ENCODE data around the gene HCN2. TPM values are rescaled to one million over a fixed set of nuclear protein-coding genes. Genes with fewer than 3 reads are reported as not detected.
A peak's percentile ranks its signal among the peaks of the same experiment; 100 is the strongest.

The HCN2 gene
- total RNA-seq, 2 donors from 2014 or later, result 0.15 to 0.75 TPM

DNA sequence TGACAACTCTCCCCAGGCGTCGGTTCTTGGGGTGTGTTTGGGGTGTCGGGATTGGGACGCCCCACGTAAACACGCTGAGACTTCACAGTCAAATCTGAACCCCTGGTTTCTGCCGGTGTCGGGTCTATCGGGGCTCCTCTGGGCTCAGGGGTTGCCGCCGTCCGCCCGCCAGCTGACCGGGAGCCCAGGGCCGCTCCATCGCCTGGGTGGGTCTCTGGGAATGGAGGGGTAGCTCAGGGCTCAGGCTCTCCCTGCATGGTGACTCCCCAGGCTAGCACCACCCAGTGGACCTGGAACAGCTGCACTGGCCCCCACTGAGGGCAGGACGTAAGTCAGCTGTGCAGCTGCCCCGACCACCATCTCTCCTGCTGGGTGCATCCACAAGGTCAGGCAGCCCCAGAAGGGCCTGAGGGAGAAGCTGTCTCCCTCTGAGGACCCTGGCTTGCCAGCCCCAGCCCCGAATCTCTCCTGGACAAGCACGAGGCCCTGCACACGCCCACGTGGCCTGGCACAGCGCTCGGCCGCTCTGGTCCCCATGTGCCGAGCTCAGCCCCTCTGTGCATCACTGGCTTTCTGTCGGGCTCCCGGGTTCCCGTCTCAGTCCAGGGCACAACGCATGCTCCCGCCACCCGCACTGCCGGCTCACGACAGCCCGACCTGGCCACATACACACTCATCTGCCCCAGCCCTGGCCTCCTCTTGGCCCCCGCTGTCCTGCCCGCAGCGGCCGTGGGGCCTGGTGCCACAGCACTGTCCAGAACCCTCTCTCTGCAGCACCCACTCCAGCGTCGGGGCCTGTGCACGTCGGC is 67.3 kb downstream of the HCN2 start:
- no peak for DNase-seq
- H3K4me1 Mint-ChIP-seq, result peaks cover 16% of the 10 kb centered on the region
- Histone ChIP-seq H3K27ac (ENCODE audit: low read depth, low read length) (no peak overlapping the region), H3K36me3 (ENCODE audit: control insufficient read depth, insufficient read depth, low read length) (peaks cover 15% of the 10 kb centered on the region), H3K9ac (ENCODE audit: extremely low read depth, low read length, poor library complexity, severe bottlenecking) (no peak overlapping the region), H3K4me3 (ENCODE audit: low read length) (no peak overlapping the region), H3K4me1 (ENCODE audit: control insufficient read depth, insufficient read depth, low read length) (no peaks in the 10 kb centered on the region), H3K27me3 (ENCODE audit: control insufficient read depth, insufficient read depth, low read length, poor library complexity, severe bottlenecking) (no peaks in the 10 kb centered on the region), H3K9me3 (ENCODE audit: control insufficient read depth, low read length) (no peaks in the 10 kb centered on the region)
- peaks cover 3% of the 10 kb centered on the region for H3K36me3 Mint-ChIP-seq (ENCODE audit: low read depth)
- 95% methylated on average over 29 to 43 of the region's 43 CpGs for WGBS, 2 experiments (ENCODE audit: insufficient coverage in 1 of 2, insufficient read length in 1 of 2)
- no peaks in the 10 kb centered on the region for H3K9me3 Mint-ChIP-seq
- H3K27ac Mint-ChIP-seq, result peak overlapping the region; percentile 52
- TF ChIP-seq, protein P1, sequence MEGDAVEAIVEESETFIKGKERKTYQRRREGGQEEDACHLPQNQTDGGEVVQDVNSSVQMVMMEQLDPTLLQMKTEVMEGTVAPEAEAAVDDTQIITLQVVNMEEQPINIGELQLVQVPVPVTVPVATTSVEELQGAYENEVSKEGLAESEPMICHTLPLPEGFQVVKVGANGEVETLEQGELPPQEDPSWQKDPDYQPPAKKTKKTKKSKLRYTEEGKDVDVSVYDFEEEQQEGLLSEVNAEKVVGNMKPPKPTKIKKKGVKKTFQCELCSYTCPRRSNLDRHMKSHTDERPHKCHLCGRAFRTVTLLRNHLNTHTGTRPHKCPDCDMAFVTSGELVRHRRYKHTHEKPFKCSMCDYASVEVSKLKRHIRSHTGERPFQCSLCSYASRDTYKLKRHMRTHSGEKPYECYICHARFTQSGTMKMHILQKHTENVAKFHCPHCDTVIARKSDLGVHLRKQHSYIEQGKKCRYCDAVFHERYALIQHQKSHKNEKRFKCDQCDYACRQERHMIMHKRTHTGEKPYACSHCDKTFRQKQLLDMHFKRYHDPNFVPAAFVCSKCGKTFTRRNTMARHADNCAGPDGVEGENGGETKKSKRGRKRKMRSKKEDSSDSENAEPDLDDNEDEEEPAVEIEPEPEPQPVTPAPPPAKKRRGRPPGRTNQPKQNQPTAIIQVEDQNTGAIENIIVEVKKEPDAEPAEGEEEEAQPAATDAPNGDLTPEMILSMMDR (conservative IDR thresholded peaks at IDR 0.05), result no peak
- no peaks in the 10 kb centered on the region for H3K27me3 Mint-ChIP-seq (ENCODE audit: insufficient read depth)
- no peak overlapping the region for H3K4me3 Mint-ChIP-seq

DNA sequence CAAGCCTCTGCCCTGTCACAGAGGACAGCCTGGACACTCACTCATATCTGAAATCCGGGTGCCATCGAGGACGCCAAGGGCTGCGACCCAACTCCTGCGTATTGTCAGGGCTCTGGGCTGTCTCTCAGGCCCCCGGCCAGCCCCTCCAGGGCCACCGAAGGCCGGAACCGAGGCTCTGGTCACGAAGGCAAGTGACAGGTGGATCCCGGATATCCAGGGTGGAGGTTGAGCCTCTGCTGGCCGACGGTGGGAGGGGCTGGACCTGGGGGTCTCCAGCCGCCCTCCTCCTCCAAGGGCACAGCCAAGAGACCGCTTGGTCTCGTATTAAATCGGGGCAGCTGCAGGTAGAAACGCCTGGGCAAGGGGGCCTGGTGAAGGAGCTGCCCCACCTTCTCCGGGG is 67.9 kb downstream of the HCN2 start:
- 90% methylated on average over 18 to 19 of the region's 19 CpGs for WGBS, 2 experiments (ENCODE audit: insufficient coverage in 1 of 2, insufficient read length in 1 of 2)
- H3K27me3 Mint-ChIP-seq (ENCODE audit: insufficient read depth), result no peaks in the 10 kb centered on the region
- TF ChIP-seq, protein P1 (conservative IDR thresholded peaks at IDR 0.05), result no peak
- no peaks in the 10 kb centered on the region for H3K9me3 ChIP-seq (ENCODE audit: control insufficient read depth, low read length)
- no peaks in the 10 kb centered on the region for H3K4me1 ChIP-seq (ENCODE audit: control insufficient read depth, insufficient read depth, low read length)
- peaks cover 11% of the 10 kb centered on the region for H3K36me3 ChIP-seq (ENCODE audit: control insufficient read depth, insufficient read depth, low read length)
- H3K27me3 ChIP-seq (ENCODE audit: control insufficient read depth, insufficient read depth, low read length, poor library complexity, severe bottlenecking), result no peaks in the 10 kb centered on the region
- H3K4me3 Mint-ChIP-seq, result no peak overlapping the region
- H3K36me3 Mint-ChIP-seq (ENCODE audit: low read depth), result peaks cover 3% of the 10 kb centered on the region
- no peak overlapping the region for H3K27ac Mint-ChIP-seq
- no peak for DNase-seq
- no peak overlapping the region for H3K27ac ChIP-seq (ENCODE audit: low read depth, low read length)
- peaks cover 17% of the 10 kb centered on the region for H3K4me1 Mint-ChIP-seq
- no peaks in the 10 kb centered on the region for H3K9me3 Mint-ChIP-seq
- H3K4me3 ChIP-seq (ENCODE audit: low read length), result no peak overlapping the region
- no peak overlapping the region for H3K9ac ChIP-seq (ENCODE audit: extremely low read depth, low read length, poor library complexity, severe bottlenecking)

DNA sequence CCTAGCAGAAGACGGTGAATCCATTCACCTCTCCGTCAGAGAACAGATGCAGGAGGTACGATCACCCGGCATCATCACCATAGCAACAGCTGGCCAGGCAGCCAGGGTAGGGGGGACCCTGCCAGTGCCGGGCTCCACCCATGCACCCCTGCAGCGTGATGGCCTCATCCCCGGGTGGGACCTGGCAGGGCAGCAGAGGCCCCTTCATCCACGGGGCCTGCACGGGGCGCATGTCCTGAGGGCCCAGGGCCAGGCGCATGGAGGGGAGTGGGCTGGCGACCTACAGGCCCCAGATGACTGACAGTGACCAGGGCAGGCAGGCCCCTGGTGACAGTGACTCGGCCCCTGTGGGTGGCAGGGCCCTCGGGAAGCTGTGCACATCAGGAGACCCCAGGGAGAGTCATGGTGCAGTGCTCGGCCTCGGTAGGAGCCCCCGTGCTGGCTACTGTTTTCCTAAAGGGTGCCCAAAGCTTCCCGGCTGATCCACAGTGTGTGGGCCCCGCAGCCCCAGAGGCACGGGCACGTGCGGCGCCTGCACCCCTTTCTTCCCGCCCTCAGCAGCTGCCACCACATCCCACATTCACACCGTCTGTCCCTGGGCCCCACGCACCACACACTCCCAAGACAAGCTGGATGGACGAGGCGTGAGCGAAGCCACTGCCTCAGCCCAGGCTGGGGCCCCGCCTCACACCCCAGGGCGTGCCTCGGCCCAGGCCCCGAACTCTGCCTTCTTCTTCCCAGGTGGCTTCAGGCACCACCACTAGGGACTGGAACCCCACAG is 68.6 kb downstream of the HCN2 start:
- H3K4me3 ChIP-seq (ENCODE audit: low read length), result no peak overlapping the region
- H3K36me3 ChIP-seq (ENCODE audit: control insufficient read depth, insufficient read depth, low read length), result peaks cover 8% of the 10 kb centered on the region
- no peaks in the 10 kb centered on the region for H3K4me1 ChIP-seq (ENCODE audit: control insufficient read depth, insufficient read depth, low read length)
- H3K27ac Mint-ChIP-seq, result no peak overlapping the region
- H3K36me3 Mint-ChIP-seq (ENCODE audit: low read depth), result peaks cover 3% of the 10 kb centered on the region
- no peaks in the 10 kb centered on the region for H3K27me3 Mint-ChIP-seq (ENCODE audit: insufficient read depth)
- no peak for DNase-seq
- peaks cover 17% of the 10 kb centered on the region for H3K4me1 Mint-ChIP-seq
- no peaks in the 10 kb centered on the region for H3K27me3 ChIP-seq (ENCODE audit: control insufficient read depth, insufficient read depth, low read length, poor library complexity, severe bottlenecking)
- H3K9ac ChIP-seq (ENCODE audit: extremely low read depth, low read length, poor library complexity, severe bottlenecking), result no peak overlapping the region
- H3K27ac ChIP-seq (ENCODE audit: low read depth, low read length), result no peak overlapping the region
- WGBS, 2 experiments (ENCODE audit: insufficient coverage in 1 of 2, insufficient read length in 1 of 2), result 95% methylated on average over 13 to 33 of the region's 33 CpGs
- no peaks in the 10 kb centered on the region for H3K9me3 ChIP-seq (ENCODE audit: control insufficient read depth, low read length)
- no peak overlapping the region for H3K4me3 Mint-ChIP-seq
- TF ChIP-seq, protein P1 (conservative IDR thresholded peaks at IDR 0.05), result no peak
- no peaks in the 10 kb centered on the region for H3K9me3 Mint-ChIP-seq
